Keratinocyte (primary cell): ENCODE data around the gene SLC27A5. TPM values are rescaled to one million over a fixed set of nuclear protein-coding genes. Genes with fewer than 3 reads are reported as not detected.

Source experiments
- DNase-seq: peaks from one replicate; pipeline ENCODE4 v3.0.0-alpha.2; 2011; ENCODE audit warnings: low read depth, missing footprints, low spot score
- FAIRE-seq: peaks from 2 replicates; lab custom pipeline; 2011; peaks lifted over from hg19 to GRCh38; lab: Jason Lieb, UNC
- H2AFZ ChIP-seq: 2 replicates; pipeline ENCODE4 v1.6.0; 2012; ENCODE audit warnings: low read length, control low read depth, inconsistent platforms; ENCODE audit not compliant: control insufficient read depth
- H3K27ac ChIP-seq: 2 replicates; pipeline ENCODE4 v1.5.1; 2011; ENCODE audit warnings: low read length; ENCODE audit not compliant: control insufficient read depth, insufficient read depth
- H3K27me3 ChIP-seq: 3 replicates; pipeline ENCODE4 v1.6.0; 2011; ENCODE audit warnings: low read length; ENCODE audit not compliant: control insufficient read depth, insufficient read depth; ENCODE audit errors: extremely low read depth
- H3K36me3 ChIP-seq, 2 experiments: 2 replicates in 1 of 2; 3 replicates in 1 of 2; pipeline ENCODE4 v1.5.1; 2011; ENCODE audit warnings: low read length in 2 of 2, mild to moderate bottlenecking in 1 of 2; ENCODE audit not compliant: control insufficient read depth in 2 of 2, insufficient read depth in 2 of 2; ENCODE audit errors: extremely low read depth in 1 of 2
- H3K4me1 ChIP-seq: 3 replicates; pipeline ENCODE4 v1.5.1; 2011; ENCODE audit warnings: low read length; ENCODE audit not compliant: control insufficient read depth, insufficient read depth; ENCODE audit errors: extremely low read depth
- H3K4me2 ChIP-seq: 3 replicates; pipeline ENCODE4 v1.6.0; 2011; ENCODE audit warnings: low read depth, low read length; ENCODE audit not compliant: control insufficient read depth, insufficient read depth; ENCODE audit errors: extremely low read depth
- H3K4me3 ChIP-seq, 3 experiments: fragments of 200-600 bp in 1 of 3; sonication (generic) in 1 of 3; 2 replicates in 2 of 3; 3 replicates in 1 of 3; pipeline ENCODE4 v1.5.1; 2011 to 2016; ENCODE audit warnings: low read length in 3 of 3, mild to moderate bottlenecking in 3 of 3, control low read depth in 2 of 3, inconsistent platforms in 1 of 3, low read depth in 1 of 3, mixed read lengths in 1 of 3, mixed run types in 1 of 3, moderate library complexity in 1 of 3; ENCODE audit not compliant: control insufficient read depth in 2 of 3, insufficient read depth in 2 of 3; ENCODE audit errors: extremely low read depth in 1 of 3
- H3K79me2 ChIP-seq: 2 replicates; pipeline ENCODE4 v1.6.0; 2012; ENCODE audit warnings: low read length; ENCODE audit not compliant: control insufficient read depth, insufficient read depth
- H3K9ac ChIP-seq: 3 replicates; pipeline ENCODE4 v1.6.0; 2011; ENCODE audit warnings: low read length; ENCODE audit not compliant: control insufficient read depth, insufficient read depth; ENCODE audit errors: extremely low read depth
- H3K9me1 ChIP-seq: 3 replicates; pipeline ENCODE4 v1.6.0; 2011; ENCODE audit warnings: low read length; ENCODE audit not compliant: control insufficient read depth, insufficient read depth; ENCODE audit errors: extremely low read depth
- H3K9me3 ChIP-seq: 2 replicates; pipeline ENCODE4 v1.5.1; 2012; ENCODE audit warnings: low read depth, low read length; ENCODE audit not compliant: control insufficient read depth
- H4K20me1 ChIP-seq: 3 replicates; pipeline ENCODE4 v1.6.0; 2011; ENCODE audit warnings: low read length; ENCODE audit not compliant: control insufficient read depth, insufficient read depth; ENCODE audit errors: extremely low read depth
- EZH2 ChIP-seq: IDR thresholded peaks from one replicate; pipeline ENCODE4 v1.6.1; 2012; ENCODE audit warnings: inconsistent platforms, mild to moderate bottlenecking, low read length, moderate library complexity
- dilution Hi-C: fragments of 300-500 bp; cut with MboI; formaldehyde crosslinking; loops from one replicate; pipeline ENCODE4 v1.7.0; 2020; ENCODE audit warnings: low sequenced_read_pairs; ENCODE audit not compliant: extremely low pct_ligation_motif_present
- polyA plus RNA-seq, 5 experiments: library from polyadenylated mRNA; depleted of rRNA in 3 of 5; stranded (reverse) in 3 of 5; stranded (forward) in 1 of 5; unstranded in 1 of 5; fragments of >200 nt; gene quantifications; 1 replicate in 1 of 5; 2 replicates in 3 of 5; 3 replicates in 1 of 5; pipeline versions ENCODE4 v1.2.1 to v1.2.3, GENCODE V29; 2011 to 2012; ENCODE audit warnings: missing spikeins in 2 of 5, low read depth in 1 of 5, low replicate concordance in 1 of 5
- TF ChIP-seq, protein P1 (sequence below), 3 experiments: IDR thresholded peaks in 1 of 3; conservative IDR thresholded peaks in 1 of 3; optimal IDR thresholded peaks in 1 of 3; 2 replicates in 2 of 3; 3 replicates in 1 of 3; pipeline versions ENCODE3 to v1.5.1; 2011; ENCODE audit warnings: low read length in 3 of 3, mild to moderate bottlenecking in 3 of 3, moderate library complexity in 2 of 3, control low read depth in 1 of 3, inconsistent platforms in 1 of 3; ENCODE audit not compliant: insufficient read depth in 2 of 3; ENCODE audit errors: extremely low read depth in 1 of 3

The SLC27A5 gene
- polyA plus RNA-seq, 1 donor (not counting 4 experiments of a cell fraction or from before 2014, with no cell fraction given): 13.4 TPM

DNA sequence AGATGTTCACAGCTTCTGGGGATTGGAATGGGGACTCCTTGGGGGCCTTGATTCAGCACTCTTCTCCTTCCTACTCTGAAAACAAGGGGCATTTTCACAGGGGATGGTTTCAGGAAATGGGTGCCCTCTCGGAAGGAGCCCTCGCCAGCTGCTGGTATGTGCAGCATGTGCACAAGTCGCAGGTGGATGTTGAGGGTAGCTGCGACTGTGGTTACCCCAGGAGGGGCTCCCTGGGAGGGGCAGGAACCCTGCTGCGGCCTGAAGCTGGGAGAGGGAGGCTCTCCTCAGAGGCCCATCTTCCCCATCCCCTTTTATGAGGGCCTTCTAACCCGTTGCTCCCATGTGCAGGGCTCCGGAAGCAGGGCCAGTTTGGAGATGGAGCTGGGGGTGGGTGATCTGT is 29.4 kb downstream of the SLC27A5 start:
- Histone ChIP-seq H3K79me2 (no peaks in the 10 kb centered on the region), H3K9ac (no peak overlapping the region), H3K27ac (no peak overlapping the region), H3K4me2 (no peak overlapping the region), H3K9me1 (no peaks in the 10 kb centered on the region), H3K9me3 (no peaks in the 10 kb centered on the region), H2AFZ (no peak overlapping the region), H3K4me1 (peaks cover 3% of the 10 kb centered on the region), H3K4me3 (no peak overlapping the region), H3K27me3 (no peaks in the 10 kb centered on the region), H3K36me3 (peaks cover 7 to 9% of the 10 kb centered on the region in 2 experiments), H4K20me1 (no peaks in the 10 kb centered on the region)
- DNase-seq (no peak), FAIRE-seq (no peak)
- dilution Hi-C loops: no loop called here
- TF ChIP-seq, protein P1, sequence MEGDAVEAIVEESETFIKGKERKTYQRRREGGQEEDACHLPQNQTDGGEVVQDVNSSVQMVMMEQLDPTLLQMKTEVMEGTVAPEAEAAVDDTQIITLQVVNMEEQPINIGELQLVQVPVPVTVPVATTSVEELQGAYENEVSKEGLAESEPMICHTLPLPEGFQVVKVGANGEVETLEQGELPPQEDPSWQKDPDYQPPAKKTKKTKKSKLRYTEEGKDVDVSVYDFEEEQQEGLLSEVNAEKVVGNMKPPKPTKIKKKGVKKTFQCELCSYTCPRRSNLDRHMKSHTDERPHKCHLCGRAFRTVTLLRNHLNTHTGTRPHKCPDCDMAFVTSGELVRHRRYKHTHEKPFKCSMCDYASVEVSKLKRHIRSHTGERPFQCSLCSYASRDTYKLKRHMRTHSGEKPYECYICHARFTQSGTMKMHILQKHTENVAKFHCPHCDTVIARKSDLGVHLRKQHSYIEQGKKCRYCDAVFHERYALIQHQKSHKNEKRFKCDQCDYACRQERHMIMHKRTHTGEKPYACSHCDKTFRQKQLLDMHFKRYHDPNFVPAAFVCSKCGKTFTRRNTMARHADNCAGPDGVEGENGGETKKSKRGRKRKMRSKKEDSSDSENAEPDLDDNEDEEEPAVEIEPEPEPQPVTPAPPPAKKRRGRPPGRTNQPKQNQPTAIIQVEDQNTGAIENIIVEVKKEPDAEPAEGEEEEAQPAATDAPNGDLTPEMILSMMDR (optimal IDR thresholded peaks at IDR 0.05 in 1 of 3, IDR thresholded peaks at IDR 0.05 in 1 of 3, conservative IDR thresholded peaks at IDR 0.05 in 1 of 3; ENCODE audit: extremely low read depth in 1 of 3, insufficient read depth in 2 of 3, low read length in 3 of 3): no peak
- no peak for TF ChIP-seq EZH2

DNA sequence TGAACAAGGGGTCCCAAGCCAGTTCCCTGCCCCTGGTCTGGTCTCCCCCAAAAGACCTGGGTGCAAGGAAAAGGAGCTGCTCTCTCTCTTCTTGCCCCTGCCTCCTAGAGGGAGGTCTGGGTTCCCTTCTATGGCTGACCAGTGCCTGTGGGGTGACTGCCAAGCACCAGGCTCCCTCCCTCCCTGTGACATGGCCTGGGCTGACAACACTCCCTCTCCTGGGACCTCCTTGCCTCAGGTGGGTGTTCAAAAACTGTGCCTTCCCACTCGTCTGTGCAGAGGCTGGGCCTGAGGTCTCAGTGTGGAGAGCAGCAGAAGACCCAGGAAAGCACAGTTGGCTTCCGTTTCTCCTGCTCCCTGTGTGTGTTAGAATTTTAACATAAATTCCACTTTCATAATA is 31.0 kb downstream of the SLC27A5 start:
- Histone ChIP-seq H3K79me2 (no peaks in the 10 kb centered on the region), H3K27me3 (no peaks in the 10 kb centered on the region), H3K4me2 (no peak overlapping the region), H4K20me1 (no peaks in the 10 kb centered on the region), H2AFZ (no peak overlapping the region), H3K9me3 (no peaks in the 10 kb centered on the region), H3K4me3 (no peak overlapping the region), H3K36me3 (peaks cover 7 to 9% of the 10 kb centered on the region in 2 experiments), H3K27ac (no peak overlapping the region), H3K9ac (no peak overlapping the region), H3K9me1 (no peaks in the 10 kb centered on the region), H3K4me1 (peaks cover 7% of the 10 kb centered on the region)
- DNase-seq (no peak), FAIRE-seq (no peak)
- dilution Hi-C loops: no loop called here
- TF ChIP-seq, protein P1 (optimal IDR thresholded peaks at IDR 0.05 in 1 of 3, IDR thresholded peaks at IDR 0.05 in 1 of 3, conservative IDR thresholded peaks at IDR 0.05 in 1 of 3; ENCODE audit: extremely low read depth in 1 of 3, insufficient read depth in 2 of 3, low read length in 3 of 3): no peak
- no peak for TF ChIP-seq EZH2
